ENCODE measurements around the gene CTXND2.
"Not testable (repeated sequence)": the region's sequence is repeated elsewhere in the genome, so short reads cannot be mapped to it uniquely, and the experiment has no call there.

CTXND2 gene

DNA sequence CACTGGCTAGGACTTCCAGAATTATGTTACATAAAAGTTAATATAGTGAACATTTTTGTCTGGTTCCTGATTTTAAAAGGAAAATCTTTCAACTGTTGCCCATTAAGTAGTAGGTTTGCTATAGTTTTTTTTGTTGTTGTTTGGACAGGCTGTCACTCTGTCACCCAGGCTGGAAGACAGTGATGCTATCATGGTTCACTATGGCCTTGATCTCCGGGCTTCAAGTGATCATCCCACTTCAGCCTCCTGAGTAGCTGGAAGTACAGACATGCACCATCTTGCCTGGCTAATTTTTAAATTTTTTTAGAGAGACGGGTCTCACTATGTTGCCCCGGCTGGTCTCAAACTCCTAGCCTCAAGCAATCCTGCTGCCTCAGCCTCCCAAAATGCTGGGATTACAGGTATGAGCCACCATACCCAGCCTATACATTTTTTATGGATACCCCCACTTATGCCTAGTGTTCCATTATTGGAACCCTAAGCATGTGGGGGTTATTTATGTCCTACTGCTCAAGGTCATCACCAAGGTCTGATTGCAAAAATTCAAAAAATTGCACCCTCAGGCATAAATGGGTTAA, 6.5 kb downstream of the CTXND2 start:
- no peak for DNase-seq

DNA sequence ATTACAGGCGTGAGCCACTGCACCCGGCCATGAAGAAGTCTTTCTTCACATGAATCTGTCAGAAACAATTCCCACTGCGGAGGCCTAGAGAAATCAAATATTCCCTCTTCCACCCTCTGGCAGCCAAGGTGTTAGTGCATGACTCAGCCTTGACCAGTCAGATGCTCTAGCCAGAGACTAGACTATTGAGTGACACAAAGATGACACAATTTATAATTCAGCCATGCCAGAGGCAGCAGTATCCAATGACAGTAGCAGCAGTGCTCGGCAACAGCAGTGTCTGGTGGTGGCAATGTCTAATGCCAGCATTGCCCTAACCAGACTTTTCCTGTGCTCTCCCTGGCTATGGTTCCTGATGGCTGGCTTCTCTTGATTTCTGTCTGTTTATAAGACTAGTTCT, 8.7 kb downstream of the CTXND2 start:
- DNase-seq, result no peak

DNA sequence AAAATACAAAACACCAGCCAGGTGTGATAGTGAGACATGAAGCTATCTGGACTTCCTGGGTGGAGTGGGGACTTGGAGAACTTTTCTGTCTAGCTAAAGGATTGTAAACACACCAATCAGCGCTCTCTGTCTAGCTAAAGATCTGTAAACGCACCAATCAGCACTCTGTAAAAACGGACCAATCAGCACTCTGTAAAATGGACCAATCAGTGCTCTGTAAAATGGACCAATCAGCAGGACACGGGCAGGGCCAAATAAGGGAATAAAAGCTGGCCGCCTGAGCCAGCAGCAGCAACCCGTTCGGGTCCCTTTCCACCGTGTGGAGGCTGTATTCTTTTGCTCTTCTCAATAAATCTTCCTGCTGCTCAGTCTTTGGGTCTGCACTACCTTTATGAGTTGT, 12.9 kb downstream of the CTXND2 start:
- DNase-seq, result not testable (repeated sequence)

DNA sequence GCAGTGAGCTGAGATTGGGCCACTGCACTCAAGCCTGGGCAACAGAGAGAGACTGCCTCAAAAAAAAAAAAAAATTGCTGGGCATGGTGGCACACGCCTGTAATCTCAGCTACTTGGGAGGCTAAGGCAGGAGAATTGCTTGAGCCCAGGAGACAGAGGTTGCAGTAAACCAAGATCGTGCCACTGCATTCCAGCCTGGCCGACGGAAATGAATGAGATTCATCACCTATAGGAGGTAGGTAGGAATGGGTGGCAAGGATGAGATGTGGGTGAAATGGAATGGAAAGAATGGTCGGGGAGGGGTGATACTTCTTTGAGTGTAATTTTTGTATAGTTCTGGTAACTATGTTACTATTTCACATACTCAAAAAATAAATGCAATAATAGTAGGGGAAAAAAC, 15.4 kb downstream of the CTXND2 start:
- DNase-seq, result no peak

DNA sequence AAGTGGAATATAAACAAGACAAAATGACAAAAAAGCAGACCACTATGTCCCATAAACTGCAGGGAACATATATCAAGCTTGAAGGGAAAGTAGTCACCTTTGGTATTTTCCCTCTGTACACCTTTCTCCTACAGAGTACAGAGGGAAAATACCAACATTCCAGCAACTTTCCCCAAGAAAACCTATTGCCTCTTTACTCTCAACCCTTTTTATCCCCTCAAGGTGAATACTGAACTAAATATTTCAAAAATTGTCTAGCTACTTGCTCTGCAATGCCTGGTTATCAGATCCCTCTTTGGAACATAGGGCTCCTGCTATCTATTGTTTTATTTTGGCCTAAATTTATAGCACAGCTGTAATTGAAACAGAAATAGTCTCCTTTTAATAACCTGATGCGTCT, 15.8 kb downstream of the CTXND2 start:
- DNase-seq, result no peak

DNA sequence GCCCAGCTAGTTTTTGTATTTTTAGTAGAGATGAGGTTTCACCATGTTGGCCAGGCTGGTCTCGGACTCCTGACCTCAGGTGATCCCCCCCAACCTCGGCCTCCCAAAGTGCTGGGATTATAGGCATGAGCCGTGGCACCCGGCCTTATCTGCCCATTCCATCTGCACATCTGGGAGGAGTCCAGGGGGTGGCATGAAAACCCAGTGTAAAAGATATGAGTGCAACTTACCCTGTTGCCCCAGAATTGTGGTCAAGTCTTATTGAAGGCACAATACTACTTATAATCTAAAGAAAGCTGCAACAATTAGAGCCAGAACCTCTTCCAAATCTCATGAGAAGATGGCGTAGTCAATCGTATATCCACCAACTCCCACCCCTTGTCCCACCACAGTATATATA, 18.4 kb downstream of the CTXND2 start:
- DNase-seq, result no peak

DNA sequence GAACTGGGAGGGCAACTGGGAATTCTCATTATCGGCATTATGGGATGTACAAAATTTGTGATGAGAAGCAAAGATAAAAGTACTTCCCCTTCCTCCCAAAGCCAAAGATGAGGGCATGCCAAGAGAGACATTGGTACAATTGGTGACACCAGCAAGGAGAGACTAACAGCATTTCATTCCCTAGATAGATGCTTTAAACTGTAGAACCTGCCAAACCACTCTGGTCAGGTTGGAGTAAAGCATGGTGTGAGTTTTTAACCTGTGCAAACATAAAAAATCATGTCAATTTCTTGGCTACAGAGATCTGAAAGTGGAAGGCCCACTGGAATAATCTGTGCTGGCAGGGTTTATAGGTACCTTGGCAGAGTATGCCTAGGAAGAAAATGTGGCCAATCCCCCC, 19.4 kb downstream of the CTXND2 start:
- no peak for DNase-seq

DNA sequence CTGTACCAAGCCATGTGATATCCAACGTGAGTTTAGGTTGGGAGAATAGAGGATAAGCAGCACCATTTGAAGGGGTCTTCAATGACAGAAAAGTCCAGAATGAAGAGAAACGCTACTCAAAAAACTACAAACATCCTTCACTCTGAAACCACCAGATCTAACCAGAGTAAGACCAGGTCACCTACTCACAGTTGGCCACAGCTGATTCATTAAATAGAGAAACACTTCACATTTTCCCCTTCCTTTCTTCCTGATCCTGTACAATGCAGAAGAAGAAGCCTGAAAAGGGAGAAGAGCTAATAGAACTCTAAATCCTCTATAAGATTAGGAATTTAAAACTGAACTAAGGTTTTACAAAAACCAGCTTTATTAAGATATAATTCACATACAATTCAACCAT, 19.9 kb downstream of the CTXND2 start:
- DNase-seq, result no peak

DNA sequence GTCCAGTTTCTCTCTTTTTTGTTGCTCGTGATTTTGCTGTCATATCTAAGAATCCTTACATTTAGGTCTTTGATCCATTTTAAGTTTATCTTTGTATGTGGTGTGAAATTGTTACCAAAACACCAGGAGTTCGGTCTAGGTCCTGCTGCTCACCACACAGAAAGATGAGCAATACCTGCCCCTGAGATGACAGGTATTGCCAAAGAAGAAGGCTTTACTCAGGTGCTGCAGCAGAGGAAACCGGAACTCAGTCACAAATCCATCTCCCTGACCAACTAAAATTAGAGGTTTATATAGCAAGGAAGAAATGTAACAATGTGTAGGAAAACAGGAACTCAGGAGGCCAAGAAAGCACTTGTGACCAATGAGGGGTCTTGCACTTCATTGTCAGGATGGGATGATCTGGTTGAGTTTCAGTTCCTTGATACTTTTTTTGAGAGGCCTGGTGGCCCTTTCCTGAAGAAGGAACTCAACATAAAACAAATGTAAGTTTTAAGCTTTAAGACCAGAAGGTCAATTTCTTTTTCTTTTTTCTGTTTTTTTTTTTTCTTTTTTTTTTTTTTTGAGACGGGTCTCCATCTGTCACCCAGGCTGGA, 22.7 kb downstream of the CTXND2 start:
- DNase-seq, result no peak

DNA sequence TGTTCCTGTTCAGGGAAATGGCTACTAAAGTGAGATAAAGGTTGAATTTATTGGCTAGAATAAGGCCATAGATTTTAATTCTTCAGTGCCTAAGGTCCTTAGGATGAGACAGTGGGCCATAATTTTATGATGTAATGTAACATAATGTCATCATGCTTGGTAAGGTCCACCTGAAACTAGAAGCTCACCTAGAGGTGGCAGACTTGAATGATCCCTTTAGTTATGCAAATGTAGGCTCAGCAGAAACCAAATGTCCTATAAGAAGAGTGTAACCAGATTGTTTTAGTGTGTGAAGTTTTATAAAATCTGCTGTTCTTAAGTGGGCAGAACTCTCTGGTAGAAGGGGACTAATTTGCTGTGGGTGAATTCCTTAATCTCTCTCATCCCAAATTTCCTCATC, 25.7 kb downstream of the CTXND2 start:
- DNase-seq, result no peak

DNA sequence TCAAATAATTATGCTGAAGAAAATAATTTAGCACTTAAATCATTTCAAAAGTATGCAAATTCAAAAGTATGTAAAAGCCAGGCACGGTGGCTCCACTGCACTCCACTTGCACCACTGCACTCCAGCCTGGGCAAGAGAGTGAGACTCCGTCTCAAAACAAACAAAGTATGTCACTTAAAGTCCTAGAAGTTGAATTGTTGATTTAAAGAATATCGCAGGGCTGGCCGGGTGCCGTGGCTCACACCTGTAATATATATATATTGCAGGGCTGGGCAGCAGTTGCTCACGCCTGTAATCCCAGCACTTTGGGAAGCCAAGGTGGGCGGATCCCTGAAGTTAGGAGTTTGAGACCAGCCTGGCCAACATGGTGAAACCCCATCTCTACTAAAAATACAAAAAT, 30.5 kb downstream of the CTXND2 start:
- no peak for DNase-seq

DNA sequence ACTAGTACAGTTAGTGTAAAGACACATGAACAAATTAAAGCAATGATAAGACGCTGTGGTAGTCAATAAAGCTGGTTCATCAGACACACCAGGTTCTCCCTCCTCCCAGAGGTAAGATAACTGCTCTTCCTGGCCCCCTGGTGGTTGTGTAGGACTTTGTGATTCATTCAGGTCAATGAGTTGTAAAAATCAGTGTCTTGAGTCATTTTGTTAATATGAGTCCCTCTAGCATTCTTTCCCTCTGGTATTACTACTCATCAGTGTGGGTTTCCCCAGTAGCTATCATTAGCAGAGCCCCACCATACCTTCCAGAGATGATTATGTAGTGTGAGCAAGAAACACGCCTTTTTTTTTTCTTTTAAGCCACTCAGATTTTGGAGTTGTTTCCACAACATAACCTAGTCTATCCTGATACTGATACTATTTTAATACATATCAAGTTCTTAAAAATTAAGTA, 35.6 kb downstream of the CTXND2 start:
- peak; percentile 83 to 88 for DNase-seq

DNA sequence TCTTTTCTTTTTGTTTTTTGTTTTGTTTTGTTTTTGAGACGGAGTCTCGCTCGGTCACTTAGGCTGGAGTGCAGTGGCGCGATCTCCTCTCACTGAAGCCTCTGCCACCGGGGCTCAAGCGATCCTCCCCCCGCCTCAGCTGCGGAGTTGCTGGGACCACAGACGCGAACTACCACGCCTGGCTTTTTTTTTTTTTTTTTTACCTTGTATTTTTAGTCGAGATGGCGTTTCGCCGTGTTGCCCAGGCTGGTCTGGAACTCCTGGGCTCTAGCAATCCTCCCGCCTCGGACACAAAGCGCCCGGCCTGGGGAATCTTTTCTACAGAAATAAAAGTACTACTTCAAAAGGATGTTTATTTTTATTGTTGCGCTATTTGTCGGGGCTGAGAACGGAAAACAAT, 38.1 kb downstream of the CTXND2 start:
- no peak for DNase-seq

DNA sequence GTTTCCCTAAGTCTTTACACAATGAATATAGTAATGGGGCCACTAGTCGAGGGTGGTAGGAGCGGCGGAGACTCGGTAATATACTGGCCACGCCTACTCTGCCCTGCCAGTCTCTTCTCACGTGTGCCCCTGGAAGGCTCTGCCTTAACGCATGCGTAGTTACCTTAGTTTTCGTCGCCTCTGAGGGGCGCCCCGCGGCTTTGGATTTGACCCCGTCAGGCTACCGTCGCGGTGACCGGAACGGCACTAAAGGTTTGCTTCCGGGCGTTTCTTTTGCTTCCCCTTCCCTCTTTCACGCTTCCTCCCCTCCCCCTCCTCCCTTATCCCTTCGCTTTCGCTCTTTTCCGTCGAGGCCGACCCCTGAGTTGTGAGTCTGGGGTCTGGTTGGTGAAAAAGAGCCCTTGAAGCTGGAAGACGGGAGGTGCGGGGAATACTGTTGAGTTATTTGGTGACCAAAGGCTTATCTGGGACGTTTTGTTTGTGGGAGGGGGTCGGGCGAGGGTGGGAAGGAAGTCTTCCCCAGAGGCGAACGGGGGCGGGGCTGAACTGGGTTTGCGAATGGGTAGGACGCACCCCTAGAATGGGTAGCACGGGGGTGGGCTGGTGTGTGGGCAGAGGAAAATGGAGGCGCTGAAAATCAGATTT, 39.3 kb downstream of the CTXND2 start, which contains the start of gene SETDB1:
SETDB1 (plus strand) TSS at position 267 of the 645 bp plus-strand sequence. CDS start 1,352 bp downstream, outside the sequence.
- DNase-seq, result peak; percentile 99

DNA sequence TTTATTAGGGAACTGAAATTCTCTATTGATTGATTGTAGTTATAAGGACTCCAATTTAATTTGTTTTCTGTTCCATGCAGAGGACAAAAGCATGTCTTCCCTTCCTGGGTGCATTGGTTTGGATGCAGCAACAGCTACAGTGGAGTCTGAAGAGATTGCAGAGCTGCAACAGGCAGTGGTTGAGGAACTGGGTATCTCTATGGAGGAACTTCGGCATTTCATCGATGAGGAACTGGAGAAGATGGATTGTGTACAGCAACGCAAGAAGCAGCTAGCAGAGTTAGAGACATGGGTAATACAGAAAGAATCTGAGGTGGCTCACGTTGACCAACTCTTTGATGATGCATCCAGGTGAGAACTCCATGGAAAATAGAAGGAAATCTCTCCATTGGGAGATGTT, 40.7 kb downstream of the CTXND2 start:
- DNase-seq, result no peak

DNA sequence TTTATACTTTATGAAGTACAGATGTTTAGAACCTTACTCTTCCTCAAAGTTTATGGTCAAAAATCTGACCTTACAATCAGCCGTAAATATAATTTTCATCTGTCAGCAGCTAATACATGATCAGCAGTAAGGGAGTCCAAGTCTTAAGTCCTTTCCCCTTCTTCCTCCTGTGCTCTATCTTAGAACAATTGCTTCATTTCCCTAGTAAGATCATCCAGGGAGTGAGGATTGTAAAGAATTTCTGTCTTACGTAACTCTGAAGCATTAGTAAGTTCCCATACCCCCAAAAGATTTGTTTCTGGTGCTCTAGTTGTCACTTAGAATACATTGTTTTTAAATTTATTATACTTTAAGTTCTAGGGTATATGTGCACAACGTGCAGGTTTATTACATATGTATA, 41.4 kb downstream of the CTXND2 start:
- no peak for DNase-seq

DNA sequence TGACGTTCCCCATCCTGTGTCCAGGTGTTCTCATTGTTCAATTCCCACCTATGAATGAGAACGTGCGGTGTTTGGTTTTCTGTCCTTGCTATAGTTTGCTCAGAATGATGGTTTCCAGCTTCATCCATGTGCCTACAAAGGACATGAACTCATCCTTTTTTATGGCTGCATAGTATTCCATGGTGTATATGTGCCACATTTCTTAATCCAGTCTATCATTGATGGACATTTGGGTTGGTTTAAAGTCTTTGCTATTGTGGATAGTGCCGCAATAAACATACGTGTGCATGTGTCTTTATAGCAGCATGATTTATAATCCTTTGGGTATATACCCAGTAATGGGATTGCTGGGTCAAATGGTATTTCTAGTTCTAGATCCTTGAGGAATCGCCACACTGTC, 41.8 kb downstream of the CTXND2 start:
- not testable (repeated sequence) for DNase-seq

DNA sequence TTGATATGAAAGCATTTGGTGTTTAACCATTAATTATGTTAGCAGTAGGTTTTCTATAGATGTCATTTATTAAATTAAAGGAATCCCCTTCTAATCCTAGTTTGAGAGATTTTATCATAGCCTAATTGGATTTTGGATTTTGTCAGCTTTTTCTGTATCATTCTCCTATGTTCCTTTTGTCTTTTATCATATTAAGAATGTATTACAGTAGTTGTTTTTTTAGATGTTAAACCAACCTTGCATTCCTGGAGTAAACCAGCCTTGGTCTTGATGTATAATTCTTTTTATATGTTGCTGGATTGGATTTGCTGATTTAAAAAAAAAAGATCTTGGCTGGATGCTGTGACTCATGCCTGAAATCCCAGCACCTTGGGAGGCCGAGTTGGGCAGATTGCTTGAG, 44.8 kb downstream of the CTXND2 start:
- no peak for DNase-seq

DNA sequence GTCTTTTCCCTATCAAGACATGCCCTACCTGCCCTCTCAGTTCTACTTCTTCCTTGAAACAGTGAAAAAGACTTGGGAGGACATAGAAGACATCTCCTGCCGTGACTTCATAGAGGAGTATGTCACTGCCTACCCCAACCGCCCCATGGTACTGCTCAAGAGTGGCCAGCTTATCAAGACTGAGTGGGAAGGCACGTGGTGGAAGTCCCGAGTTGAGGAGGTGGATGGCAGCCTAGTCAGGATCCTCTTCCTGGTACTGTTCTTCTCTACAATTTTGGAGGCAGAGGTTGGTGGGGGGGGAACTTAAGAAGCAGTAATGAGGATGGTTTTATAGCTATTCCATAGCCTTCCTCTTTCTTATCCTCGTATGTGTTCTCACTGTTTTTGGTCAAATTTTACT, 57.9 kb downstream of the CTXND2 start:
- DNase-seq, result no peak

DNA sequence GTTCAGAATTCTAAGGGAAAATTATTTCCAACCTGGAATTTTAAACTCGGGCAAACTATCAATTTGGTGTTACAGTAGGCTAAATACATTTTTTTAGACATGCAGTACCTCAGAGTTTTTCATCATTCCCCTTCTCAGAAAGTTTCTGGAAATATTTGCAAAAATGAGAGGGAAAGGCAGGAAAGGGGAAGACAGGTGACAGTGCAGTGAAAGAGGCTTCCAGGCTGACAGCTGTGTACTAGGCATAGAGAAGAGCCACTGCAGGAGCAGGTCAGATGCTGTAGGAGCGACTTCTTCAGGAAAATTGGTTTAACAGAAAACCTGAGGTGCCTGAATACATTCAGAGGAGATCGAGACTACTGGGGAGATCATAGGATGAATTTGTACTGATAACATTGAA, 67.8 kb downstream of the CTXND2 start:
- DNase-seq, result no peak

DNA sequence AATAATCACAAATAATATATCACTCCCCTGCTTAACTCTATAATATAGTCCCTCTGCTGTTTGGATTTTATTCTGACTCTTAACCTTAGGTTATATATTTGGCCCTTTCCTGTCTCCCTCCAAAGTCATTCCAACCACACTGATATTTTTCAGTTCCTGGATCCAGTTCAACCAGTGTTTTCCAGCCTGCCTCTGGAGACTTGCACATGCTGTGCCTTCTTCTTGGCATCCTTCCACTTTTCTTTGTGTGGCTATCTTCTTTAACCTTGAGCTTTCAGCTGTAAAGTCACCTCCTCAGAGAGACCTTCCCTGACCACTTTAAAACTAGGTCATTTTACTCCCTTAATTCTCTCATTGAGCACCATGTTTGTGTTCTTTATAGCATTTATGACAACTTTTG, 68.3 kb downstream of the CTXND2 start:
- no peak for DNase-seq

DNA sequence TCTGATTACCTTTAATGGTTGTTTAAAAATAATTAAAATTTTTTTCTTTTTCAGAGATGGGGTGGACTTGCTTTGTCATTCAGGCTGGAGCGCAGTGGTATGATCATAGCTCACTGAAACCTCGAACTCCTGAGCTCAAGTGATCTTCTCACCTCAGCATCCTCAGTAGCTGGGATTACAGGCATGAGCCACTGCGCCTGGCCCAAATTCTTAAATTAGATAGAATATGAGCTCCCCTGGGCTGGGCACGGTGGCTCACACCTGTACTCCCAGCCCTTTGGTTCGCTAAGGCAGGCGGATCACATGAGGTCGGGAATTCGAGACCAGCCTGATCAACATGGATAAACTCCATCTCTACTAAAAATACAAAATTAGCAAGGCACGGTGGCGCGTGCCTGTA, 70.7 kb downstream of the CTXND2 start:
- no peak for DNase-seq

DNA sequence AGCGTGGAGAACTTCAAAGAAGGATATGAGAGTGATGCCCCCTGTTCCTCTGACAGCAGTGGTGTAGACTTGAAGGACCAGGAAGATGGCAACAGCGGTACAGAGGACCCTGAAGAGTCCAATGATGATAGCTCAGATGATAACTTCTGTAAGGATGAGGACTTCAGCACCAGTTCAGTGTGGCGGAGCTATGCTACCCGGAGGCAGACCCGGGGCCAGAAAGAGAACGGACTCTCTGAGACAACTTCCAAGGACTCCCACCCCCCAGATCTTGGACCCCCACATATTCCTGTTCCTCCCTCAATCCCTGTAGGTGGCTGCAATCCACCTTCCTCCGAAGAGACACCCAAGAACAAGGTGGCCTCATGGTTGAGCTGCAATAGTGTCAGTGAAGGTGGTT, 73.7 kb downstream of the CTXND2 start:
- no peak for DNase-seq

DNA sequence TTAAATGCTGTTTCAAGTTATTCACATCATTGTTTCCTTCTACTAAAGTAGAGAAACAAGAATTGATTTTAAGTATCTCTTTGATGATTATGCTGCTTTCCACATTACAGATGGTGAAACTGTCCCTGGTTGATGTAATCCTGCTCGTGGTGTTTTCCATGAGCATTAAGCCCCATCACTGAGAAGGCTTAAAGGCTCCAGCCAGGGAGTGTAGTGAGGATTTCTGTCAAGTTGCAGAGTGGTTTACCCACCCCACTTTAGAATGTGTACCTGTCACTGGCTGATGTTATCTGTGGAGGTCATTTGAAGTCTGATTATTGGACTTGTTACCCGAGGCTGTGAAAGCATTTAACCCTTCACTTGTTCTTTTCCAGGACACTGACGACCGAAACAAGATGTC, 74.8 kb downstream of the CTXND2 start:
- no peak for DNase-seq

Data from Kasumi-1 (cell line).